ENCODE data around the gene TTC34. TPM values are rescaled to one million over a fixed set of nuclear protein-coding genes. Genes with fewer than 3 reads are reported as not detected.
"Not testable (repeated sequence)": the region's sequence is repeated elsewhere in the genome, so short reads cannot be mapped to it uniquely, and the experiment has no call there.

TTC34 gene
- total RNA-seq, 1 donor from 2014 or later: 0.10 TPM

GRCh38 chr1:2639203-2639602 lies 162.3 kb downstream of the TTC34 start:
- DNase-seq: no peak

- no peak for DNase-seq
These were observed 162.9 kb downstream of the TTC34 start for GRCh38 chr1:2638466-2639115.

GRCh38 chr1:2637442-2638145 lies 163.9 kb downstream of the TTC34 start:
- DNase-seq: no peak

- no peak for DNase-seq
These were observed 164.8 kb downstream of the TTC34 start for GRCh38 chr1:2636733-2637132.

GRCh38 chr1:2635361-2636010 lies 166.0 kb downstream of the TTC34 start:
- no peak for DNase-seq

- DNase-seq: no peak
These were observed 167.5 kb downstream of the TTC34 start for GRCh38 chr1:2633936-2634491.

- DNase-seq: no peak
These were observed 168.0 kb downstream of the TTC34 start for GRCh38 chr1:2633366-2633935.

- DNase-seq: no peak
These were observed 168.7 kb downstream of the TTC34 start, which contains the start of gene MMEL1 for GRCh38 chr1:2632561-2633361. Gene MMEL1, minus strand, starts transcription at chr1:2633016. Its CDS starts 3,532 bp downstream, at chr1:2629484.

- no peak for DNase-seq
These were observed 169.5 kb downstream of the TTC34 start for GRCh38 chr1:2632051-2632430.

GRCh38 chr1:2631136-2632050 lies 170.1 kb downstream of the TTC34 start:
- DNase-seq: no peak

GRCh38 chr1:2630498-2631135 lies 170.9 kb downstream of the TTC34 start:
- no peak for DNase-seq

- DNase-seq: no peak
These were observed 171.6 kb downstream of the TTC34 start for GRCh38 chr1:2629627-2630497.

- DNase-seq: no peak
These were observed 172.4 kb downstream of the TTC34 start for GRCh38 chr1:2628933-2629626.

- DNase-seq: no peak
These were observed 173.1 kb downstream of the TTC34 start for GRCh38 chr1:2628191-2628932.

- DNase-seq: no peak
These were observed 173.7 kb downstream of the TTC34 start for GRCh38 chr1:2627746-2628145.

GRCh38 chr1:2625748-2626147 lies 175.7 kb downstream of the TTC34 start:
- DNase-seq: not testable (repeated sequence)

GRCh38 chr1:2625311-2625710 lies 176.2 kb downstream of the TTC34 start:
- DNase-seq: no peak
